Activated CD8-positive, alpha-beta T cell treated with anti-CD3 and anti-CD28 coated beads for 36 hours (primary cell): ENCODE measurements around the gene C11orf21. TPM values are rescaled to one million over a fixed set of nuclear protein-coding genes. Genes with fewer than 3 reads are reported as not detected.

Experiments
- ATAC-seq: fragments of 200-7000 bp; cut with Tn5 transposase; one replicate; pipeline ENCODE4 v1.10.0; 2021; ENCODE audit warnings: mild to moderate bottlenecking, moderate library complexity
- CTCF ChIA-PET: fragments of 350-600 bp; sonication (Branson Sonifier 250); formaldehyde crosslinking; loops from one replicate; lab custom pipeline; 2021; ENCODE audit warnings: antibody characterized with exemption; lab: Charles Lee
- POLR2A ChIA-PET: fragments of 350-600 bp; sonication (Branson Sonifier 250); formaldehyde crosslinking; loops from one replicate; lab custom pipeline; 2021; ENCODE audit warnings: antibody characterized with exemption; lab: Charles Lee
- DNase-seq: peaks from one replicate; pipeline ENCODE4 v3.0.0-alpha.2; 2020
- H3K27ac Mint-ChIP-seq: one replicate; pipeline ENCODE4 v1.8.0; 2021; ENCODE audit warnings: mild to moderate bottlenecking, mixed read lengths
- H3K27me3 Mint-ChIP-seq: one replicate; pipeline ENCODE4 v1.8.0; 2021; ENCODE audit warnings: mixed read lengths
- H3K36me3 Mint-ChIP-seq: one replicate; pipeline ENCODE4 v1.8.0; 2021; ENCODE audit warnings: low read depth, mixed read lengths
- H3K4me1 Mint-ChIP-seq: one replicate; pipeline ENCODE4 v1.8.0; 2021; ENCODE audit warnings: low read depth, mixed read lengths
- H3K4me3 Mint-ChIP-seq: one replicate; pipeline ENCODE4 v1.8.0; 2021; ENCODE audit warnings: mild to moderate bottlenecking, moderate library complexity, mixed read lengths
- H3K9me3 Mint-ChIP-seq: one replicate; pipeline ENCODE4 v1.8.0; 2021; ENCODE audit warnings: mixed read lengths
- intact Hi-C: fragments of 100-400 bp; cut with micrococcal nuclease; formaldehyde crosslinking; loops from one replicate; pipeline ENCODE4 v1.10.0; 2022
- total RNA-seq, 2 experiments: library from RNA; stranded (reverse); gene quantifications; one replicate each; pipeline ENCODE4 v1.2.3, GENCODE V29; 2021
- TF ChIP-seq, protein P1 (sequence below): fragments of 200-600 bp; IDR thresholded peaks from one replicate; pipeline ENCODE4 v1.8.0; 2022; ENCODE audit warnings: antibody characterized with exemption, mild to moderate bottlenecking

The C11orf21 gene
- total RNA-seq, 2 experiments from 2014 or later = 2.1 to 2.2 TPM

- ChIA-PET CTCF (interaction anchor here (1.9 kb wide), 1 partner anchor 10 kb away, joined by 8 read pairs; no protein-coding TSS in a partner anchor), POLR2A (no interaction called here)
- Mint-ChIP-seq H3K4me1 (peaks cover 15% of the 10 kb centered on the region), H3K27me3 (no peaks in the 10 kb centered on the region), H3K36me3 (no peaks in the 10 kb centered on the region), H3K4me3 (no peak overlapping the region), H3K27ac (no peak overlapping the region), H3K9me3 (no peaks in the 10 kb centered on the region)
- TF ChIP-seq, protein P1, sequence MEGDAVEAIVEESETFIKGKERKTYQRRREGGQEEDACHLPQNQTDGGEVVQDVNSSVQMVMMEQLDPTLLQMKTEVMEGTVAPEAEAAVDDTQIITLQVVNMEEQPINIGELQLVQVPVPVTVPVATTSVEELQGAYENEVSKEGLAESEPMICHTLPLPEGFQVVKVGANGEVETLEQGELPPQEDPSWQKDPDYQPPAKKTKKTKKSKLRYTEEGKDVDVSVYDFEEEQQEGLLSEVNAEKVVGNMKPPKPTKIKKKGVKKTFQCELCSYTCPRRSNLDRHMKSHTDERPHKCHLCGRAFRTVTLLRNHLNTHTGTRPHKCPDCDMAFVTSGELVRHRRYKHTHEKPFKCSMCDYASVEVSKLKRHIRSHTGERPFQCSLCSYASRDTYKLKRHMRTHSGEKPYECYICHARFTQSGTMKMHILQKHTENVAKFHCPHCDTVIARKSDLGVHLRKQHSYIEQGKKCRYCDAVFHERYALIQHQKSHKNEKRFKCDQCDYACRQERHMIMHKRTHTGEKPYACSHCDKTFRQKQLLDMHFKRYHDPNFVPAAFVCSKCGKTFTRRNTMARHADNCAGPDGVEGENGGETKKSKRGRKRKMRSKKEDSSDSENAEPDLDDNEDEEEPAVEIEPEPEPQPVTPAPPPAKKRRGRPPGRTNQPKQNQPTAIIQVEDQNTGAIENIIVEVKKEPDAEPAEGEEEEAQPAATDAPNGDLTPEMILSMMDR = no peak
- DNase-seq = no peak
- intact Hi-C loops = no loop called here
- ATAC-seq = no peak
Measured at GRCh38 chr11:2314525-2315394, 13.0 kb upstream of the C11orf21 start.

DNA sequence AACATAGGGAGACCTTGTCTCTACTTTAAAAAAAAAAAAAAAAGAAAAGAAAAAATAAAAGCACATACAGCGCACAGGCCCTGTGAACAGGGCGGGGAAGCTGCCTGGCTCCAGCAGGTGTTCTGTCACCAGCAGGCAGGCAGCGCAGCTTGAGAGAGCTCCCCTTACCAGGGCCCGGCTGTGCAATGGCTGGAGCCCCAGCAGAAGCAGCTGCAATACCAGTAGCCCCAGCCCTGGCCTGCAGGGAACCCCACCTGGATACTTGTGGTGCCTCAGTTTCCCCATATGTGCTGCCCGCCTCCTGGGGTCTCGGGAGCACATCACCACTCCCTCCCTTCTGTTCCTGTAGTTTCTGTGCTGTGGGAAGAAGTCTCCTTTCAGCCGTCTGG, 12.4 kb upstream of the C11orf21 start:
- TF ChIP-seq, protein P1 = no peak
- Mint-ChIP-seq H3K4me3 (no peak overlapping the region), H3K27ac (no peak overlapping the region), H3K36me3 (no peaks in the 10 kb centered on the region), H3K27me3 (no peaks in the 10 kb centered on the region), H3K4me1 (peaks cover 15% of the 10 kb centered on the region), H3K9me3 (no peaks in the 10 kb centered on the region)
- ATAC-seq (no peak), DNase-seq (no peak)
- POLR2A ChIA-PET = no interaction called here
- CTCF ChIA-PET = interaction anchor here (1.5 to 1.9 kb wide), 2 partner anchors 9 to 128 kb away, joined by 4 to 8 read pairs; no protein-coding TSS in a partner anchor
- intact Hi-C loops = no loop called here

GRCh38 chr11:2313051-2313951, 11.6 kb upstream of the C11orf21 start:
- Mint-ChIP-seq H3K4me3 (no peak overlapping the region), H3K27ac (no peak overlapping the region), H3K9me3 (no peaks in the 10 kb centered on the region), H3K27me3 (no peaks in the 10 kb centered on the region), H3K36me3 (no peaks in the 10 kb centered on the region), H3K4me1 (peaks cover 15% of the 10 kb centered on the region)
- intact Hi-C loops = no loop called here
- ChIA-PET POLR2A (no interaction called here), CTCF (interaction anchor here (1.5 to 1.9 kb wide), 2 partner anchors 8 to 127 kb away, joined by 4 to 8 read pairs; no protein-coding TSS in a partner anchor)
- TF ChIP-seq, protein P1 = no peak
- DNase-seq (no peak), ATAC-seq (no peak)

DNA sequence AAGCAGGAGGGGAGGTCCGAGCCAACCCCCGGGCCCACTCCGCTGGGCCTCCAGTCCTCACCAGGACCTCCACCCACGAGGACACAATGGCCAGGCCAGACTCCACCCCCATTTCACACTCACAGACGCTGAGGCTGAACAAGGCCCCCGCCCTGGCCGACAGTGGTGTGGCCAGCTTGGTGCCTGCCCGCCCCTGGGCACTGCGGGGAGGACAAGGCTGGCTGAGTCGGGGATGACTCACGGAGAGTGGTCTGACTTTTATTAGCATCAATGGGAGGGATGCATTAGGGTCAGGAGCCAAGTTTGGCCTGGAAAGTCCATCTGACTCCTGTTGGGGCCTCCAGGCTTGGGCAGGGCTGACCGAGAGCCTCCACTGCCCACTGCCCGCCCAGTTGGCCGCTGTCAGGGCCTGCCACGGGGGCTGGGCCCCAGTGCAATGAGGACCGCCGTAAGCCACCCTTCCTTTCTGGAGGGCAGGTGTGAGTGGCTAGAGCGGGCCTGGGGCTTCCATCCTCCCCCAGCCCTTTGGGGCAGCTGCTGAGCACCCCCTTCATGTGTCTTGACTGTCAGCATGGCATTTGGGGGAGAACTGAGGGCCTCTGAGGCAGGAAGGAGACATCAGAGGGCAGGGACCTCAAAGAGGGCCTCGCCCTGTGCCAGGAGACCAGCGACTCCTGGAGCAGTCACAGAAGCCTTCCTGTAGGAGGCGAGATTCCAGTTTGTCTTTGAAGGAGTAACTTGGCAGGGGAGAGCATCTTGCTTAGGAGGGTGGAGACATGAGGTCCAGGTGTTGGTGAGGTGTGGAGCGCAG, 10.7 kb upstream of the C11orf21 start:
- Mint-ChIP-seq H3K27me3 (no peaks in the 10 kb centered on the region), H3K27ac (no peak overlapping the region), H3K36me3 (no peaks in the 10 kb centered on the region), H3K9me3 (no peaks in the 10 kb centered on the region), H3K4me1 (peaks cover 15% of the 10 kb centered on the region), H3K4me3 (no peak overlapping the region)
- ATAC-seq (no peak), DNase-seq (no peak)
- CTCF ChIA-PET = interaction anchor here (0.6 to 1.9 kb wide), 3 partner anchors 8 to 126 kb away, joined by 3 to 8 read pairs (median 4); no protein-coding TSS in a partner anchor
- POLR2A ChIA-PET = no interaction called here
- TF ChIP-seq, protein P1 = no peak
- intact Hi-C loops = no loop called here
